Keratinocyte (primary cell): ENCODE data around the gene TMEM150B. TPM values are rescaled to one million over a fixed set of nuclear protein-coding genes. Genes with fewer than 3 reads are reported as not detected.

Source experiments
- DNase-seq: peaks from one replicate; pipeline ENCODE4 v3.0.0-alpha.2; 2011; ENCODE audit warnings: low read depth, missing footprints, low spot score
- FAIRE-seq: peaks from 2 replicates; lab custom pipeline; 2011; peaks lifted over from hg19 to GRCh38; lab: Jason Lieb, UNC
- H2AFZ ChIP-seq: 2 replicates; pipeline ENCODE4 v1.6.0; 2012; ENCODE audit warnings: low read length, control low read depth, inconsistent platforms; ENCODE audit not compliant: control insufficient read depth
- H3K27ac ChIP-seq: 2 replicates; pipeline ENCODE4 v1.5.1; 2011; ENCODE audit warnings: low read length; ENCODE audit not compliant: control insufficient read depth, insufficient read depth
- H3K27me3 ChIP-seq: 3 replicates; pipeline ENCODE4 v1.6.0; 2011; ENCODE audit warnings: low read length; ENCODE audit not compliant: control insufficient read depth, insufficient read depth; ENCODE audit errors: extremely low read depth
- H3K36me3 ChIP-seq, 2 experiments: 2 replicates in 1 of 2; 3 replicates in 1 of 2; pipeline ENCODE4 v1.5.1; 2011; ENCODE audit warnings: low read length in 2 of 2, mild to moderate bottlenecking in 1 of 2; ENCODE audit not compliant: control insufficient read depth in 2 of 2, insufficient read depth in 2 of 2; ENCODE audit errors: extremely low read depth in 1 of 2
- H3K4me1 ChIP-seq: 3 replicates; pipeline ENCODE4 v1.5.1; 2011; ENCODE audit warnings: low read length; ENCODE audit not compliant: control insufficient read depth, insufficient read depth; ENCODE audit errors: extremely low read depth
- H3K4me2 ChIP-seq: 3 replicates; pipeline ENCODE4 v1.6.0; 2011; ENCODE audit warnings: low read depth, low read length; ENCODE audit not compliant: control insufficient read depth, insufficient read depth; ENCODE audit errors: extremely low read depth
- H3K4me3 ChIP-seq, 3 experiments: fragments of 200-600 bp in 1 of 3; sonication (generic) in 1 of 3; 2 replicates in 2 of 3; 3 replicates in 1 of 3; pipeline ENCODE4 v1.5.1; 2011 to 2016; ENCODE audit warnings: low read length in 3 of 3, mild to moderate bottlenecking in 3 of 3, control low read depth in 2 of 3, inconsistent platforms in 1 of 3, low read depth in 1 of 3, mixed read lengths in 1 of 3, mixed run types in 1 of 3, moderate library complexity in 1 of 3; ENCODE audit not compliant: control insufficient read depth in 2 of 3, insufficient read depth in 2 of 3; ENCODE audit errors: extremely low read depth in 1 of 3
- H3K79me2 ChIP-seq: 2 replicates; pipeline ENCODE4 v1.6.0; 2012; ENCODE audit warnings: low read length; ENCODE audit not compliant: control insufficient read depth, insufficient read depth
- H3K9ac ChIP-seq: 3 replicates; pipeline ENCODE4 v1.6.0; 2011; ENCODE audit warnings: low read length; ENCODE audit not compliant: control insufficient read depth, insufficient read depth; ENCODE audit errors: extremely low read depth
- H3K9me1 ChIP-seq: 3 replicates; pipeline ENCODE4 v1.6.0; 2011; ENCODE audit warnings: low read length; ENCODE audit not compliant: control insufficient read depth, insufficient read depth; ENCODE audit errors: extremely low read depth
- H3K9me3 ChIP-seq: 2 replicates; pipeline ENCODE4 v1.5.1; 2012; ENCODE audit warnings: low read depth, low read length; ENCODE audit not compliant: control insufficient read depth
- H4K20me1 ChIP-seq: 3 replicates; pipeline ENCODE4 v1.6.0; 2011; ENCODE audit warnings: low read length; ENCODE audit not compliant: control insufficient read depth, insufficient read depth; ENCODE audit errors: extremely low read depth
- EZH2 ChIP-seq: IDR thresholded peaks from one replicate; pipeline ENCODE4 v1.6.1; 2012; ENCODE audit warnings: inconsistent platforms, mild to moderate bottlenecking, low read length, moderate library complexity
- dilution Hi-C: fragments of 300-500 bp; cut with MboI; formaldehyde crosslinking; loops from one replicate; pipeline ENCODE4 v1.7.0; 2020; ENCODE audit warnings: low sequenced_read_pairs; ENCODE audit not compliant: extremely low pct_ligation_motif_present
- polyA plus RNA-seq, 5 experiments: library from polyadenylated mRNA; depleted of rRNA in 3 of 5; stranded (reverse) in 3 of 5; stranded (forward) in 1 of 5; unstranded in 1 of 5; fragments of >200 nt; gene quantifications; 1 replicate in 1 of 5; 2 replicates in 3 of 5; 3 replicates in 1 of 5; pipeline versions ENCODE4 v1.2.1 to v1.2.3, GENCODE V29; 2011 to 2012; ENCODE audit warnings: missing spikeins in 2 of 5, low read depth in 1 of 5, low replicate concordance in 1 of 5
- TF ChIP-seq, protein P1 (sequence below), 3 experiments: IDR thresholded peaks in 1 of 3; conservative IDR thresholded peaks in 1 of 3; optimal IDR thresholded peaks in 1 of 3; 2 replicates in 2 of 3; 3 replicates in 1 of 3; pipeline versions ENCODE3 to v1.5.1; 2011; ENCODE audit warnings: low read length in 3 of 3, mild to moderate bottlenecking in 3 of 3, moderate library complexity in 2 of 3, control low read depth in 1 of 3, inconsistent platforms in 1 of 3; ENCODE audit not compliant: insufficient read depth in 2 of 3; ENCODE audit errors: extremely low read depth in 1 of 3

TMEM150B gene
- polyA plus RNA-seq, 1 donor (not counting 4 experiments of a cell fraction or from before 2014, with no cell fraction given): not detected

DNA sequence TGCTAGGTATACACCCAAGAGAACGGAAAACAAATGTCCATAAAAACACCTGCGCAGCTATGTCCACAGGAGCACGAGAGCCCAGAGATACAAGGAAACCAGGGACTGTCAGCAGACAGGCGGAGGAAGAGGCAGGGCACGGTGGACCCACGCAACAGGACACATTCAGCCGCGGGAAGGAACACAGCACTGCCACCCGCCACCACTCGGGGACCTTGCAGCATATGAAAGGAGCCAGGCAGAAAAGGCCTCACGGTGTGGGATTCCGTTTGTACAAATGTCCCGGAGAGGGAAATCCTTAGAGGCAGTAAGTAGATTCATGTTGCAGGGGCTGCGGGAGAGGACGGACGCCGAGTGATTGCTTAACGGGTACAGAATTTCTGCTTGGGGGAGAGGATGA, 53.0 kb downstream of the TMEM150B start:
- Histone ChIP-seq H3K4me3 (no peak overlapping the region), H3K9me1 (no peaks in the 10 kb centered on the region), H3K4me2 (no peak overlapping the region), H3K9me3 (no peaks in the 10 kb centered on the region), H3K9ac (no peak overlapping the region), H3K79me2 (no peaks in the 10 kb centered on the region), H3K27ac (no peak overlapping the region), H3K27me3 (no peaks in the 10 kb centered on the region), H3K36me3 (peaks cover 16 to 22% of the 10 kb centered on the region in 2 experiments), H2AFZ (no peak overlapping the region), H3K4me1 (no peaks in the 10 kb centered on the region), H4K20me1 (no peaks in the 10 kb centered on the region)
- DNase-seq (no peak), FAIRE-seq (no peak)
- TF ChIP-seq EZH2: no peak
- TF ChIP-seq, protein P1, sequence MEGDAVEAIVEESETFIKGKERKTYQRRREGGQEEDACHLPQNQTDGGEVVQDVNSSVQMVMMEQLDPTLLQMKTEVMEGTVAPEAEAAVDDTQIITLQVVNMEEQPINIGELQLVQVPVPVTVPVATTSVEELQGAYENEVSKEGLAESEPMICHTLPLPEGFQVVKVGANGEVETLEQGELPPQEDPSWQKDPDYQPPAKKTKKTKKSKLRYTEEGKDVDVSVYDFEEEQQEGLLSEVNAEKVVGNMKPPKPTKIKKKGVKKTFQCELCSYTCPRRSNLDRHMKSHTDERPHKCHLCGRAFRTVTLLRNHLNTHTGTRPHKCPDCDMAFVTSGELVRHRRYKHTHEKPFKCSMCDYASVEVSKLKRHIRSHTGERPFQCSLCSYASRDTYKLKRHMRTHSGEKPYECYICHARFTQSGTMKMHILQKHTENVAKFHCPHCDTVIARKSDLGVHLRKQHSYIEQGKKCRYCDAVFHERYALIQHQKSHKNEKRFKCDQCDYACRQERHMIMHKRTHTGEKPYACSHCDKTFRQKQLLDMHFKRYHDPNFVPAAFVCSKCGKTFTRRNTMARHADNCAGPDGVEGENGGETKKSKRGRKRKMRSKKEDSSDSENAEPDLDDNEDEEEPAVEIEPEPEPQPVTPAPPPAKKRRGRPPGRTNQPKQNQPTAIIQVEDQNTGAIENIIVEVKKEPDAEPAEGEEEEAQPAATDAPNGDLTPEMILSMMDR (optimal IDR thresholded peaks at IDR 0.05 in 1 of 3, IDR thresholded peaks at IDR 0.05 in 1 of 3, conservative IDR thresholded peaks at IDR 0.05 in 1 of 3; ENCODE audit: extremely low read depth in 1 of 3, insufficient read depth in 2 of 3, low read length in 3 of 3): no peak
- dilution Hi-C loops: no loop called here

DNA sequence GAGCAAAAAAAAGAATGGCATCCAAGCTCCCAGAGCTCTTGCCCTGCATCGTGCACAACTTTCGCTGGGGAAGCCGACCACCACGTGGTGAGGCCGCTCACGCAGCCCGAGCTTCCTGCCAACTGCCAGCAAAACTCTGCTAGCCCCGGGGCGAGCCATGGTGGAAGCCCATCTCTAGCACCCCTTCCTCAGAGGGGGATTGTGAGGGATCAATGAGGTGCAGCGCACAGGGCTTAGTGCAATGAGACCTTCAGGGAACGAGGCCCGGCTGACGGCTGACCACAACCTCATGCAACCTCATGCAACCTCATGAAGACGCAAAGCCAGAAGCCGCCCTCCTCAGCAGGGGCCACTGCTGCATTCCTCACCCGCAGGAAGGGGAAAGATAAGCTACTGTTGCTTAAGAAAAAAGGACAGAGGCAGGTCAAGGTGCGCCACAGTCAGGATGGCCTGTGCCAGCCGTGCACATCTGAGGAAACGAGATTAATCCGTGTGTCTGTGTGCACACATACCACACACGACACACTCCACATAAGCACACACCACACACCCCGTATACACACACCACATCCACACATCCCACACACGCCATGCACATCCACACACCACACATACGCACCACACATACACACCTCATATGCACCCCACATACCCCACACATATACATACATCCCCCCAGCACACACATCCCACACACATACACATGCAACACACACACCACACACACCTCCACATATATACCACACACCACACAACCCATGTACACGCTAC, 54.8 kb downstream of the TMEM150B start:
- TF ChIP-seq, protein P1 (optimal IDR thresholded peaks at IDR 0.05 in 1 of 3, IDR thresholded peaks at IDR 0.05 in 1 of 3, conservative IDR thresholded peaks at IDR 0.05 in 1 of 3; ENCODE audit: extremely low read depth in 1 of 3, insufficient read depth in 2 of 3, low read length in 3 of 3): no peak
- TF ChIP-seq EZH2: no peak
- no peak overlapping the region for H3K9ac ChIP-seq
- peaks cover 3% of the 10 kb centered on the region for H3K79me2 ChIP-seq
- DNase-seq (no peak), FAIRE-seq (peak; percentile 29)
- H3K4me3 ChIP-seq: no peak overlapping the region
- no peaks in the 10 kb centered on the region for H3K27me3 ChIP-seq
- H2AFZ ChIP-seq: no peak overlapping the region
- no peaks in the 10 kb centered on the region for H4K20me1 ChIP-seq
- no peaks in the 10 kb centered on the region for H3K4me1 ChIP-seq
- no peaks in the 10 kb centered on the region for H3K9me1 ChIP-seq
- H3K36me3 ChIP-seq: peaks cover 8 to 15% of the 10 kb centered on the region in 2 experiments
- no peaks in the 10 kb centered on the region for H3K9me3 ChIP-seq
- H3K4me2 ChIP-seq: no peak overlapping the region
- H3K27ac ChIP-seq: no peak overlapping the region
- dilution Hi-C loops: no loop called here
